HG02798 (cell line): ENCODE measurements around the gene ELK1.

Experiments used
- ATAC-seq: cut with Tn5 transposase; IDR thresholded peaks from one replicate; pipeline ENCODE4 v1.9.1; 2021; ENCODE audit warnings: mild to moderate bottlenecking; ENCODE audit not compliant: unreplicated experiment, poor library complexity

The ELK1 gene

DNA sequence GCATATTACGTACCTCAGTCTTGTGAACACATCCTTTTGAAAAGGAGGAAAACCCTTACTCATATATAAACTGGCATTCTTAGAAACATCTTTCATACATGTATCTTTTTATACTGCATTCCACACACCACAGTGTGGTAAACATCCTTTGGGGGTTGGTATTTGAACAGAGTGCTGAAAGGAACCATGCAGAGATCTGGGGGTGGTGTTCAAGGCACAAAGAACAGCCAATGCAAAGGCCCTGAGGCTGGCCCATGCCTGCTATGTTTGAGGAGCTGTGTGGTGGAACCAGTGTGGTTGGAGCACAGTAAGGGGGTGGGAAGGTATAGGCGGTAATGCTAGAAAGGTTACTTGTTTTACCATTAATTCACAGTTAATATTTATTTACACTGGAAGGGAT lies 2.0 kb downstream of the ELK1 start:
- ATAC-seq: no peak

DNA sequence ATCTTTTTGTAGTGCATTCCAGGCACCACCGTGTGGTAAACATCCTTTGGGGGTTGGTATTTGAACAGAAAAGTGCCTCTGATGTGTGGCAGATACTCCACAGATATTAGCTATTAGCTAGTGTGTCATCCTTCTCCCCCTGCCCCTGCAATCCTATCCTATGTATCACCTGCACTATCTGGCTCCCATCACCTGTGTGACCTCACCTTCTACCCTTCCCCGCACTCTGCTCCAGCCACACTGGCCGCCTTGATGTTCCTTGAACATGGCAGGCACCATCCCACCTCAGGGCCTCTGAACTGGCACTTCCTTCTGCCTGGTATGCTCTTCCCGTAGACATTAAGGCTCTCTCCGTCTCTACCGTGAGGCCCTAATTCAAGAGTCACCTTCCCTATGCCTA lies 3.7 kb downstream of the ELK1 start:
- no peak for ATAC-seq

DNA sequence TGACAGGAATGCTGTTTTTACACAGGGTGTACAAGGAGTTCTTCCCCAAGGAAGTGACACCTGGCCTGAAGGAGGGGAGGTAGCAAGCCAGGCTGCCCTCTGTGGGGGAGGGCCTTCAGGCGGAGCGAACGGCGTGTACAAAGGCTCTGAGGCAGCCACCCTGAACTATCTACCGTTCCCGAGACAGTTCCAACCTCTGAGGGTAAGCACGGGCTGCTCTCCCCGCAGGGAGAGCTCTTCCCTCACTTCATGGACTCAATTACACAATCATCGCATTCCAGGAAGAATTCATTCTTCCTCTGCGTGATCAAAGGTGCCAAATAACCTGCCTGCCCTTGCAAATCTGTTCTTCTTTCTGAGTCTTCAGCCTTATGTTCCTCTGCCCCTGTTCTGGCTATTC lies 4.8 kb downstream of the ELK1 start:
- no peak for ATAC-seq

DNA sequence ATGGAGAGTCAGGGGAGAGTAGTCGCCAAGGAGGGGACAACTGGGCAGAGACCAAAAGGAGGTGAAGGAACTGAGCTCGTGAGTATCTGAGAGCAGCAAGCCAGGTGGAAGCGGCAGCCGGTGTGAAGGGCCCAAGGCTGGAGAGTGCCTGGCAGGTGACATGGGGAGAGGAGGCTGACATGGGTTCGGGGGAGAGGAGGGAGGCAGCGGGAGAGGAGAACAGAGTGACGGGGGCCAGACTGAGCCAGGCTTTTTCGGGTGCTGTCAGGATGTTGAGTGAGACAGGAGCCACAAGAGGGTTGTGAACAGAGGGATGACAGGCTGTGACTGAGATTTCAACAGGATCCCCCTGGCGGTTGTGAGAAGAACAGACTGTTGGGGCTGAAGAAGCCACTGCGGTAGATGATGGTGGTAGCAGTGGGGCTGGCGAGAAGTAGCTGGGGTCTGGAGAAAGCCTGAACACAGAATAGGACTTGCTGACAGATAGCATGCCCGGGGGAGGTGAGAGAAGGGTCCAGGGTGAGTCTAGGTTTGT lies 5.7 kb downstream of the ELK1 start:
- no peak for ATAC-seq

DNA sequence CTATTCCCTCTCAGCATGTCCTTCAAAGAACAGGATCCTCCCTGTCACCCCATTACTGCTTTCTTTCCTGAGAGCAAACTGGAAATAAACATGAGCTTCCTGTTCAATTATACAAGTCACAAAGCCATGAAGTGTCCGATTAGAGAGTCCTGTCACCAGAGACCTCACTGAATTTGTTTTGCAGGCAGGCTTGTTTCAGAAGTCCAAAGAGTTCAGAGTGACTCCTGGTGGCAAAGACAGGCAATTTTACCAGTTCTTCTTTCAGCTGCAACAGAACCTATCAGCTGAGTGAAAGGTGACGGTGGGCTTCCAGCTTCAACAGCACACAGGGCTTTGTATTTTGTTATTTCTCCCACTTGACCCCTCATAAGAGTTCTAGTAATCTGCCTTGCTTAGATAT lies 6.4 kb downstream of the ELK1 start:
- no peak for ATAC-seq

- no peak for ATAC-seq
These were observed 11.5 kb downstream of the ELK1 start for GRCh38 chrX:47638816-47639215.

DNA sequence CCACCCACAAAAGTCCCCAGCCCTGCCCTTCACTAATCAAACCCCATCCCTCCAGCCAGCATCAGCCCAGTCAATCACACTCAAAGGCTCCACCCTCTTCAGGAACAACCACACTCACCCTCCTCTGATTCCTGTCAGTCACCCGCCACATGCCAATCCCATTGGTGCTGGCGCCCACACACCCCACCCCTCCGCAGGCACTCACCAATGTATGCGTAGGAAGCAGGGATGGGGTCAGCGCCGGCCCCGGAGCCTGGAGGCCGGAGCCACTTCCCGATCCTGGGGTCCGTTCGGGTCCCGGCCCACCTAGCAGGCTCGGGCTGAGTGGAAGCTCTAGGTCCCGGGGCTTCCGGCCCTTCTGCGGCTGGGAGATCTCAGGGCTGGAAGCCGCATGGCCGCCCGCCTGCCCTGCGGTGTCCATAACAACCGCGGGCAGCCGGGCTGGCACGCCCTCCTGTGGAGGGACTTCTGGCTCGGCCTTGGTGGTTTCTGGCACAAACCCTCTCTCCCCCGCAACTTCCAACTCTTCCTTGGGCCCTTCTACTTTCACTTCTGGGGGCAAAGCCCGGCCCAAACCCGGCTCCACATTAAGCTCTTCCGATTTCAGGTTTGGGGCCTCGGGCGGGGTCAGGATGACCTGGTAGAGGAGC lies 12.7 kb downstream of the ELK1 start:
- ATAC-seq: no peak

DNA sequence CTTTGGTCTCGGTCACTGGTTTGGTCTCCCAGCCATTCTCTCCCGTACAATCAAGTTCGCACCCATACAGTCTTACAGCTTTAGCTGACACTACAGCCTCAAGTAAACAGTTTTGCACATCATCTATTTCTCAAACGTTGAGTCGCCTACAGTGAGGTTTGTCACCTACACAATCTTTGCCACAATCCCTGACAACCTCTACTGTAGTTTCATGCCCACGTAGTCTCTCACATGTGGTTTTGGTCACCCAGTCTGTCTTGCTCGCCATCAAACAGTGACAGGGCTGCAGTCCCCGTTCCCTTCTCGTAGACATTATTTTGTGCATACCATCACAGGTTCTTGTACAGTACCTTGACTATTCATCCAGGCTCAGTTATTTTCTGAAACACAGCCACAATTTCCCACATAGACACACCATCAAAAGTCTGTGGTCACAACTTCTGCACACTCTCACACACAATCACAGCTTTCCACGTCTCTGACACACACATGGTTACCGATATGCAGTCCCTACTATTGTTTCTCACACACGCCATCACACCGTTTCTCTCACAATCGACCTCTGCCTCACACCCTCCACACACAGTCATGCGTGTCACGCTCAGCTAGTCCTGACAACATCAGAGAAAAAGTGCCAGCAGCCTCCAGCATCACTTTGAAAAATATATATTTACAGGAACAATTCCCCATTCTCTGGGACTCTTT lies 15.3 kb downstream of the ELK1 start:
- ATAC-seq: no peak

DNA sequence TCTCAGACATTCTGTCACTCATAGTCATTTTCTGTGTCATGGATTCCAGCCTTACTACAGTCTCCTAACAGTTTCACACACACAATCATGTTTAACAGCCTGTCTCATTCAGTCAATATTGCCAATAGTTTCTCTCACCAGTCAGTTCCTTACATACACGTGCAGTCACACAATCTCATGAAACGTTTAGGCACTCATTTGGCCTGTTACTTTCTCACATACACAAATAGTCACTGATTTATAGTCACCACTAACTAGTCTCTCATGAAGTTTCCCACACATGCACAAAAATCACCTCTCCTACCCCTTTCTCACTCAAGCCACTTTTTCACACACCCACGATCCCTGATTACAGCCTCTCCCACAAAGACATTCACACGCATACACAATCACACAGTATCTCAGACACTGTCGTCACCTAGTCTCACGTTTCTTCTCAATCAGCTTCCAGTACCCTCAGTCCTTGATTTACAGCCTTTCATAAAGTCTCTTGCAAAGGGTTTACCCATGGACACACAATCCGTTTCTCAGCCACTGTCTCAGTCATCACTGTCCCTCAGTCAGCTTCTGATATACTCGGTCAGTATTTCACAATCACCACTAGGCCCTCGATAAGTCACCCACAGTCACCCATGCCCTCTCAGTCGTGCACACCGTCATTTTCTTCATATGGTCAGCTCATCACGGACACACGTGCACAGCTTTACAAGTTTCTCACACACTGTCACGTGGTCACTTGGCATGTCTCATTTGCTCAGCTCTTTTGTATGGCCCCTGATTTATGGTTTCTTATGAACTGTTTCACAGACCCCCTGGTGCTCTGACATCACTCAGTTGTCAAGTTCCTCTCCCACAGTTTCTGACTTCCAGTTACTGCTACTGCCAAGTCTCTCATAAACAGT lies 16.4 kb downstream of the ELK1 start:
- no peak for ATAC-seq

DNA sequence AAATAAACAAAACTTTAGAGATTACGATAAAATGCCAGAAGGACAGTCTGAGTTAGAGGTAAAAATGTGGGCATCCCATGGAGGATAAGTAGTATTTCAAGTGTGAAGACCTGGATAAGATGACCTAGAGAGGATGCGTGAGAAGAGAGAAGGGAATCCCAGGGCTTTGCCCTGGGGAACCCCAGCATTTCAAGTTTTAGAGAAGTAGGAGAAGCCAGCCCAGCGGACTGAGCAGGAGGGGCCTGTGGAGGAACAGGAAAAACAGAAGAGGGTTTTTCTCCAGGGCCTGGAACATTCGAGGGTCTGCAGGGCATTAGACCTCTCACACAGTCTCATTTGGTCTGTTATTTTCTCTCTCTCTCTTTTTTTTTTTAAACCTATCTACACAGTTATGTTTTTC lies 17.7 kb downstream of the ELK1 start:
- no peak for ATAC-seq

GRCh38 chrX:47631676-47632075 lies 18.7 kb downstream of the ELK1 start:
- no peak for ATAC-seq

DNA sequence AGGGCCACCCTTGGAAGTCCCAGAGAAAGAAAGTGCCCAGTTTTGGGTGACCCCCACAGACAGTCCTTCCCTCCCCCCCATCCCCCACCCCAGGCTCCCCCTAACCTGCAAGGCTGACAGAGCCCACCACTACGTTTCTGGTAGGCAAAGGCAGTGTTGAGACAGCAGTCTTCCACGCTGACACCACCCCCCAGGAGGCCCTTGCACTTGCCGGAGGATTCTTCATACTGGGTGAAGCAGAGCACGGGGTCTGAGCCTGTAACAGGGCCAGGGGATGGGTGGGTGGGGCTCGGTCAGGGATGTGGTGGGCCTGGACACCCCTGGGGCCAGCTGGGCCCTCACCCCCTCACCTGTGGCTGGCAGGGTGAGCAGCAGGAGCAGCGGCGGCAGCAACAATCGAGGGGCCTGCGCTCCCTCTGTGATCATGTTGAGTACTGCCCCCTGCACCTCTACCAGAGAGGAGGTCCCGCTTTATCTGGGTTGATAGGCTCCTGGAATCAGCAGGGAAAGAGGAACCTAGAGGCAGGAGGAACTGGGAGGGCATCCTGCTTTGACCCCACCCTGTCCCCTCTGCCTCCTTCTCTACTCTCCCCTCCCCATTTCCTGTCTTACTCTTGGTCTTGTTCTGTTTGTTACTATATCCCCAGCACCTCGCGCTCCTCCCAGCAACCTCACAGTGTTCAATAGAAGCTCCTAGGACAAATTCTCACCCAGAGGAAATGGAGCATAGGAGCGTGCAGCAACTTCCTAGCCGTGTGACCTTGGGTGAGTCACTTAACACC lies 20.8 kb downstream of the ELK1 start, which contains the start of gene CFP:
CFP (minus strand) TSS at position 512 of the 782 bp plus-strand sequence; CDS start at position 426, 86 bp downstream.
- no peak for ATAC-seq

DNA sequence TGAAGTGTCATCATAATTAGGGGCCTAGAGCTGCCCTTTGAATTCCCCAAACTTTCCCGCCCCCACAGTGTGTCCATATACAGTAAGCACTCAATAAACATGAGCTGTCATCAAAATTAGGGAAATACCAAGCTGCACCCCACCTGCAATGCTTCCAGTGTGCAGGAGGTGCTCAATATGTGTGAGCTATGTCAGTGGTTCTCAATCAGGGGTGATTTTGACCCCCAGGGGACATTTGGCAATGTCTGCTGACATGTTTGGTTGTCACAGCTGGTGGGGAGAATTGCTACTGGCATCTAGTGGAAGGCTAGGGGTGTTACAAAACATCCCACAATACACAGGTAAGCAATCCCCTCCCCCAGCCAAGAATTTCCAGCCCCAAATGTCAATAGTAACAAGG lies 21.4 kb downstream of the ELK1 start:
- no peak for ATAC-seq

- ATAC-seq: no peak
These were observed 25.0 kb downstream of the ELK1 start for GRCh38 chrX:47625365-47625764.

GRCh38 chrX:47623540-47624027 lies 26.8 kb downstream of the ELK1 start:
- no peak for ATAC-seq

- no peak for ATAC-seq
These were observed 28.5 kb downstream of the ELK1 start for GRCh38 chrX:47621851-47622250.

DNA sequence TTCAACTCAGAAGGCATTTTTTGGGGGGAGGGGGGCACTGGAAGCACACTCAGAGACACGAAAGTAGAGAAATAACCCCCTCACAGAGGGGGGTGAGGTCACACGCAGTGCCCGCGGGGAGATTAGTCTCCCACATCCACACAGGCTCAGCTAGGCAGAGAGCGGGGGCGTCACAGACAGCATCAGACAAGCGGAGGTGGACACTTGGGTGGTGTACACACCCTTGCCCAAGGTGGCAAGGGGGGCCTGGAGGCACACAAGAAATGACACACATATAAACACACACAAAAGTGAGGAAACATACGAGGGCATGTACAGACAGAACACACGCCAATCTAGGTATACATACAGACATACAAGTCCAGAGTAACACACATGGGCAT lies 30.1 kb downstream of the ELK1 start:
- ATAC-seq: no peak

DNA sequence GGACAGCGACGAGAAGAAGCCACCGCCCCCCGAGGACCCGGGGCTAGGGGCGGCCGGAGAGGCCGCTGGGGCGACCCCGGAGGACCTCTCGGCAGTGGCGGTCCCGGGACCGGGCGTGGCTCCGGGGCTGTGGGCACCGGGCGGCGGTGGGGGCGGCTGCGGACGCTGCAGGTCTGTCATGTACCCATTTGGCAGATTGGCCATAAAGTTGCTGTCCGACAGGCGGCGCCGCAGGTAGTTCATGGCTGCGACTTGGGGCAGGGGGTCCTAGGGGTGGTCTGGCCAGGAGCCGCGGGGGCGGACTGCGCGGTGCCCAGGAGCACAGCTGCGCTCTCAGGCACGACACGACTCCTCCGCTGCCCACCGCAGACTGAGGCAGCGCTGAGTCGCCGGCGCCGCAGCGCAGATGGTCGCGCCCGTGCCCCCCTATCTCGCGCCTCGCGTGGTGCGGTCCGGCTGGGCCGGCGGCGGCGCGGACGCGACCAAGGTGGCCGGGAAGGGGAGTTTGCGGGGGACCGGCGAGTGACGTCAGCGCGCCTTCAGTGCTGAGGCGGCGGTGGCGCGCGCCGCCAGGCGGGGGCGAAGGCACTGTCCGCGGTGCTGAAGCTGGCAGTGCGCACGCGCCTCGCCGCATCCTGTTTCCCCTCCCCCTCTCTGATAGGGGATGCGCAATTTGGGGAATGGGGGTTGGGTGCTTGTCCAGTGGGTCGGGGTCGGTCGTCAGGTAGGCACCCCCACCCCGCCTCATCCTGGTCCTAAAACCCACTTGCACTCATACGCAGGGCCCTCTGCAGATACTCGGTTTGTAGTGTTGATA lies 30.7 kb downstream of the ELK1 start, which contains the start of gene SYN1:
SYN1 (minus strand) TSS at position 372 of the 817 bp plus-strand sequence; CDS start at position 243, 129 bp downstream.
- ATAC-seq: peak; percentile 82

- ATAC-seq: no peak
These were observed 31.4 kb downstream of the ELK1 start for GRCh38 chrX:47618923-47619485.
